H1 (cell line): ENCODE data around the gene SLC2A13. TPM values are rescaled to one million over a fixed set of nuclear protein-coding genes. Genes with fewer than 3 reads are reported as not detected.

Experiments used
- CTCF ChIA-PET: fragments of 300-600 bp; sonication (Branson Sonifier 250); formaldehyde crosslinking; loops from one replicate; lab custom pipeline; 2021; ENCODE audit not compliant: partially characterized antibody; lab: Charles Lee
- POLR2A ChIA-PET: fragments of 300-600 bp; sonication (Branson Sonifier 250); formaldehyde crosslinking; loops from one replicate; lab custom pipeline; 2021; ENCODE audit warnings: inconsistent platforms; ENCODE audit not compliant: partially characterized antibody; lab: Charles Lee
- DNase-seq, 2 experiments: peaks; one replicate each; pipeline versions ENCODE4 v3.0.0 to v3.0.0-alpha.2; 2010 to 2022; ENCODE audit warnings: low spot score in 2 of 2, low read depth in 1 of 2, mixed read lengths in 1 of 2
- FAIRE-seq: peaks from 2 replicates; lab custom pipeline; 2011; peaks lifted over from hg19 to GRCh38; lab: Jason Lieb, UNC
- H2AFZ ChIP-seq: 2 replicates; pipeline ENCODE4 v1.8.1; 2012; ENCODE audit warnings: low read length, inconsistent platforms
- H2AK5ac ChIP-seq: 2 replicates; pipeline ENCODE4 v1.6.1; 2013; ENCODE audit warnings: low read depth, low read length
- H2BK120ac ChIP-seq: replicated peaks from 2 replicates; pipeline ENCODE3; 2013; ENCODE audit warnings: low read depth, low read length, inconsistent platforms
- H2BK12ac ChIP-seq: 2 replicates; pipeline ENCODE4 v1.6.1; 2013; ENCODE audit warnings: low read depth, low read length
- H2BK15ac ChIP-seq: 2 replicates; pipeline ENCODE4 v1.6.1; 2013; ENCODE audit warnings: low read length
- H2BK20ac ChIP-seq: 2 replicates; pipeline ENCODE4 v1.6.1; 2013; ENCODE audit warnings: low read length
- H2BK5ac ChIP-seq: 2 replicates; pipeline ENCODE4 v1.6.1; 2013; ENCODE audit warnings: low read depth, low read length
- H3K14ac ChIP-seq: 2 replicates; pipeline ENCODE4 v1.6.1; 2013; ENCODE audit warnings: inconsistent platforms; ENCODE audit not compliant: insufficient read length
- H3K18ac ChIP-seq: 2 replicates; pipeline ENCODE4 v1.6.1; 2013; ENCODE audit warnings: low read length; ENCODE audit errors: extremely low read depth
- H3K23ac ChIP-seq: 2 replicates; pipeline ENCODE4 v1.6.1; 2013; ENCODE audit warnings: inconsistent platforms; ENCODE audit not compliant: insufficient read length
- H3K23me2 ChIP-seq: 2 replicates; pipeline ENCODE4 v1.6.1; 2013; ENCODE audit warnings: low read depth, low read length
- H3K27ac ChIP-seq: 2 replicates; pipeline ENCODE4 v1.6.1; 2011; ENCODE audit warnings: low read depth, low read length, inconsistent platforms
- H3K27me3 ChIP-seq, 4 experiments: replicated peaks in 1 of 4; 1 replicate in 1 of 4; 2 replicates in 3 of 4; pipeline versions ENCODE4 v1.6.1 to v1.8.1; 2011 to 2013; ENCODE audit warnings: low read length in 3 of 4, mild to moderate bottlenecking in 3 of 4, inconsistent platforms in 2 of 4, mixed read lengths in 2 of 4, moderate library complexity in 1 of 4; ENCODE audit not compliant: control insufficient read depth in 3 of 4, insufficient read depth in 3 of 4; ENCODE audit errors: extremely low read depth in 1 of 4
- H3K36me3 ChIP-seq, 4 experiments: 2 replicates each; pipeline versions ENCODE4 v1.6.1 to v1.8.1; 2011 to 2013; ENCODE audit warnings: mild to moderate bottlenecking in 4 of 4, low read length in 3 of 4, moderate library complexity in 2 of 4, control low read depth in 1 of 4, inconsistent platforms in 1 of 4; ENCODE audit not compliant: insufficient read depth in 4 of 4, control insufficient read depth in 2 of 4
- H3K4ac ChIP-seq: replicated peaks from 2 replicates; pipeline ENCODE3; 2013; ENCODE audit warnings: low read length, low read depth, mixed read lengths, inconsistent platforms; ENCODE audit not compliant: insufficient read length
- H3K4me1 ChIP-seq, 4 experiments: replicated peaks in 1 of 4; 1 replicate in 1 of 4; 2 replicates in 3 of 4; pipeline versions ENCODE4 v1.6.1 to v1.8.1; 2011 to 2013; ENCODE audit warnings: low read length in 3 of 4, inconsistent platforms in 2 of 4, mixed read lengths in 1 of 4; ENCODE audit not compliant: insufficient read depth in 4 of 4, control insufficient read depth in 3 of 4
- H3K4me2 ChIP-seq, 2 experiments: 2 replicates each; pipeline versions ENCODE4 v1.6.1 to v1.8.1; 2011 to 2013; ENCODE audit warnings: low read depth in 2 of 2, low read length in 2 of 2, control low read depth in 1 of 2, inconsistent platforms in 1 of 2, mild to moderate bottlenecking in 1 of 2; ENCODE audit not compliant: insufficient read depth in 1 of 2
- H3K4me3 ChIP-seq, 4 experiments: fragments of 200-600, 300-600 bp in 1 of 4; sonication (generic), shearing (Covaris generic), sonication (Bioruptor Twin) in 1 of 4; 2 replicates each; pipeline versions ENCODE4 v1.5.1 to v1.8.1; 2011 to 2016; ENCODE audit warnings: low read length in 4 of 4, low read depth in 3 of 4, control low read depth in 2 of 4, inconsistent platforms in 2 of 4, mild to moderate bottlenecking in 2 of 4, mixed read lengths in 1 of 4, moderate library complexity in 1 of 4; ENCODE audit not compliant: insufficient read depth in 2 of 4; ENCODE audit errors: extremely low read depth in 1 of 4
- H3K56ac ChIP-seq: replicated peaks from 2 replicates; pipeline ENCODE3; 2013; ENCODE audit warnings: low read depth, mild to moderate bottlenecking, mixed read lengths, low read length, inconsistent platforms; ENCODE audit not compliant: insufficient read length
- H3K79me1 ChIP-seq: 2 replicates; pipeline ENCODE4 v1.6.1; 2013; ENCODE audit warnings: low read depth, low read length, control low read depth
- H3K79me2 ChIP-seq, 2 experiments: 2 replicates each; pipeline versions ENCODE4 v1.6.1 to v1.8.1; 2012 to 2013; ENCODE audit warnings: low read length in 2 of 2, mild to moderate bottlenecking in 2 of 2, inconsistent platforms in 1 of 2; ENCODE audit not compliant: insufficient read depth in 2 of 2, control insufficient read depth in 1 of 2
- H3K9ac ChIP-seq, 4 experiments: replicated peaks in 1 of 4; 1 replicate in 1 of 4; 2 replicates in 3 of 4; pipeline versions ENCODE4 v1.6.1 to v1.8.1; 2011 to 2013; ENCODE audit warnings: low read depth in 3 of 4, low read length in 3 of 4, control low read depth in 2 of 4, mild to moderate bottlenecking in 2 of 4, moderate library complexity in 2 of 4, inconsistent platforms in 1 of 4; ENCODE audit errors: extremely low read depth in 1 of 4
- H3K9me3 ChIP-seq, 2 experiments: 2 replicates each; pipeline versions ENCODE4 v1.6.1 to v1.8.1; 2012 to 2013; ENCODE audit warnings: mild to moderate bottlenecking in 2 of 2, moderate library complexity in 2 of 2, control low read depth in 1 of 2, inconsistent platforms in 1 of 2, low read depth in 1 of 2, low read length in 1 of 2, mixed read lengths in 1 of 2; ENCODE audit not compliant: insufficient read depth in 2 of 2
- H4K20me1 ChIP-seq, 2 experiments: replicated peaks in 1 of 2; 2 replicates each; pipeline versions ENCODE3 to v1.8.1; 2011 to 2013; ENCODE audit warnings: inconsistent platforms in 2 of 2, low read length in 2 of 2, mild to moderate bottlenecking in 1 of 2; ENCODE audit not compliant: insufficient read depth in 2 of 2, control insufficient read depth in 1 of 2
- H4K5ac ChIP-seq: 2 replicates; pipeline ENCODE4 v1.6.1; 2013; ENCODE audit warnings: low read length, low read depth, mixed read lengths, inconsistent platforms; ENCODE audit not compliant: insufficient read length
- H4K8ac ChIP-seq: 2 replicates; pipeline ENCODE4 v1.8.0; 2013; ENCODE audit warnings: mild to moderate bottlenecking, moderate library complexity, low read length, inconsistent platforms; ENCODE audit not compliant: insufficient read depth; ENCODE audit errors: extremely low read depth
- H4K91ac ChIP-seq: replicated peaks from 2 replicates; pipeline ENCODE3; 2013; ENCODE audit warnings: low read length, mixed read lengths, inconsistent platforms; ENCODE audit not compliant: insufficient read length
- KDM1A ChIP-seq: fragments of 200-600, 300-600 bp; sonication (generic); IDR thresholded peaks from 2 replicates; pipeline ENCODE4 v1.7.1; 2016; ENCODE audit warnings: mild to moderate bottlenecking, low read length, borderline replicate concordance
- NRF1 ChIP-seq: IDR thresholded peaks from 2 replicates; pipeline ENCODE4 v1.6.1; 2011; ENCODE audit warnings: mild to moderate bottlenecking, low read depth, low read length, improper control_type of control experiment
- SAP30 ChIP-seq: fragments of 300-600 bp; sonication (generic); IDR thresholded peaks from 2 replicates; pipeline ENCODE4 v1.7.1; 2012; ENCODE audit warnings: low read length, moderate library complexity, mild to moderate bottlenecking, inconsistent platforms; ENCODE audit not compliant: insufficient read depth, insufficient replicate concordance
- WGBS, 2 experiments: shearing (Covaris generic) in 1 of 2; methylation state at CpG; one replicate each; pipeline versions ENCODE4 v1.1.6 to v1.1.7; 2013 to 2015; ENCODE audit warnings: low lambda C conversion rate in 2 of 2, mixed read lengths in 2 of 2, inconsistent platforms in 1 of 2, low coverage in 1 of 2, missing lambda C conversion rate in 1 of 2; ENCODE audit not compliant: insufficient replicate concordance in 2 of 2, insufficient coverage in 1 of 2, insufficient read length in 1 of 2; ENCODE audit errors: extremely low coverage in 1 of 2, missing lambda C conversion rate in 1 of 2; 5-methylcytosine and 5-hydroxymethylcytosine counted together
- polyA plus RNA-seq, 7 experiments: library from polyadenylated mRNA; depleted of rRNA in 3 of 7; stranded (reverse) in 5 of 7; unstranded in 2 of 7; fragments of >200 nt in 5 of 7; fragments of 200-250 nt in 2 of 7; gene quantifications; 1 replicate in 5 of 7; 2 replicates in 1 of 7; 4 replicates in 1 of 7; pipeline versions ENCODE4 v1.2.1 to v1.2.3, GENCODE V29; 2011 to 2013; ENCODE audit warnings: missing spikeins in 2 of 7, mixed read lengths in 2 of 7
- total RNA-seq: library from RNA; stranded (reverse); fragmentation: NEBNext Ultra II Directional; extraction: Animal tissue kit (Norgen Biotek cat#: 25700); gene quantifications from 2 replicates; pipeline ENCODE4 v1.2.1, GENCODE V29; 2021

SLC2A13 gene
- total and polyA plus RNA-seq, 2 of the 8 experiments (the other 6 are each of a cell fraction or from before 2014, with no cell fraction given), result 2.8 to 9.6 TPM

- H4K20me1 ChIP-seq, result no peaks in the 10 kb centered on the region
- no peaks in the 10 kb centered on the region for H3K23me2 ChIP-seq
- H2BK15ac ChIP-seq, result no peak overlapping the region
- H3K79me2 ChIP-seq, result no peaks in the 10 kb centered on the region
- no peak overlapping the region for H2AK5ac ChIP-seq
- H2AFZ ChIP-seq, result no peak overlapping the region
- no peak overlapping the region for H3K4me3 ChIP-seq
- no peak overlapping the region for H3K14ac ChIP-seq
- H3K4me2 ChIP-seq, result no peak overlapping the region
- no peak overlapping the region for H3K18ac ChIP-seq
- no peak overlapping the region for H2BK20ac ChIP-seq
- DNase-seq, result no peak
- H3K9me3 ChIP-seq, result no peaks in the 10 kb centered on the region
- no peak for FAIRE-seq
- H3K27ac ChIP-seq, result no peak overlapping the region
- H2BK120ac ChIP-seq, result no peak overlapping the region
- no peak overlapping the region for H4K8ac ChIP-seq
- ChIA-PET POLR2A (no interaction called here), CTCF (no interaction called here)
- no peak overlapping the region for H4K91ac ChIP-seq
- WGBS, 2 experiments, result 89% methylated on average over 3 of the region's 3 CpGs; no CpG with 5 or more reads in 1 of the 2 experiments
- no peak overlapping the region for H3K23ac ChIP-seq
- H3K56ac ChIP-seq, result no peak overlapping the region
- peaks cover 0 to 5% (median 1%) of the 10 kb centered on the region in 4 experiments; a peak in 2 of 7 replicates for H3K4me1 ChIP-seq
- H3K79me1 ChIP-seq, result peaks cover 3% of the 10 kb centered on the region; the same call in 1 of the 2 replicates
- TF ChIP-seq SAP30, result no peak
- no peak for TF ChIP-seq KDM1A
- TF ChIP-seq NRF1, result no peak
- no peak overlapping the region for H2BK12ac ChIP-seq
- no peak overlapping the region for H3K4ac ChIP-seq
- H4K5ac ChIP-seq, result no peak overlapping the region
- H3K9ac ChIP-seq, result no peak overlapping the region
- H2BK5ac ChIP-seq, result no peak overlapping the region
- no peaks in the 10 kb centered on the region; a peak in 1 of 8 replicates for H3K36me3 ChIP-seq
- no peaks in the 10 kb centered on the region for H3K27me3 ChIP-seq
Measured at GRCh38 chr12:40016980-40017379, 88.9 kb downstream of the SLC2A13 start.
